WI38 (cell line): Measurements from ENCODE around the gene GALNS.
"Not testable (repeated sequence)": the region's sequence is repeated elsewhere in the genome, so short reads cannot be mapped to it uniquely, and the experiment has no call there.

Experiments
- H3K4me3 ChIP-seq: 2 replicates; pipeline ENCODE4 v1.5.1; 2011; ENCODE audit warnings: low read depth, mild to moderate bottlenecking, control low read depth, low read length
- CTCF ChIP-seq: IDR thresholded peaks from 2 replicates; pipeline ENCODE4 v1.5.1; 2012; ENCODE audit warnings: low read depth, mild to moderate bottlenecking, control low read depth, low read length

GALNS gene

GRCh38 chr16:88894681-88895300 lies 38.0 kb upstream of the GALNS start:
- no peak overlapping the region for H3K4me3 ChIP-seq
- TF ChIP-seq CTCF: no peak

- H3K4me3 ChIP-seq: not testable (repeated sequence)
Measured at GRCh38 chr16:88894266-88894665, 37.5 kb upstream of the GALNS start.

GRCh38 chr16:88893127-88893968 lies 36.6 kb upstream of the GALNS start:
- no peak for TF ChIP-seq CTCF
- no peak overlapping the region for H3K4me3 ChIP-seq

GRCh38 chr16:88892065-88892464 lies 35.3 kb upstream of the GALNS start:
- no peak for TF ChIP-seq CTCF
- no peak overlapping the region for H3K4me3 ChIP-seq

- TF ChIP-seq CTCF: no peak
- no peak overlapping the region for H3K4me3 ChIP-seq
Measured at GRCh38 chr16:88891083-88891482, 34.3 kb upstream of the GALNS start.

- not testable (repeated sequence) for H3K4me3 ChIP-seq
Measured at GRCh38 chr16:88889702-88890352, 33.1 kb upstream of the GALNS start.

- H3K4me3 ChIP-seq: no peak overlapping the region
- no peak for TF ChIP-seq CTCF
Measured at GRCh38 chr16:88888461-88889387, 32.0 kb upstream of the GALNS start.
